Measurements from ENCODE around the gene MTG2.

MTG2 gene

GRCh38 chr20:62211216-62211615 lies 28.4 kb downstream of the MTG2 start:
- no peak for TF ChIP-seq CTCF (conservative IDR thresholded peaks at IDR 0.05; ENCODE audit: low read depth, low read length)
- no peak overlapping the region for H3K4me3 ChIP-seq (ENCODE audit: low read length)

GRCh38 chr20:62211769-62212288 lies 29.0 kb downstream of the MTG2 start:
- TF ChIP-seq CTCF (conservative IDR thresholded peaks at IDR 0.05; ENCODE audit: low read depth, low read length), result no peak
- no peak overlapping the region for H3K4me3 ChIP-seq (ENCODE audit: low read length)
- DNase-seq (ENCODE audit: low read depth), result no peak

More at GRCh38 chr20:62211216-62211615, 28.4 kb downstream of the MTG2 start:
- DNase-seq (ENCODE audit: low read depth), result no peak

DNA sequence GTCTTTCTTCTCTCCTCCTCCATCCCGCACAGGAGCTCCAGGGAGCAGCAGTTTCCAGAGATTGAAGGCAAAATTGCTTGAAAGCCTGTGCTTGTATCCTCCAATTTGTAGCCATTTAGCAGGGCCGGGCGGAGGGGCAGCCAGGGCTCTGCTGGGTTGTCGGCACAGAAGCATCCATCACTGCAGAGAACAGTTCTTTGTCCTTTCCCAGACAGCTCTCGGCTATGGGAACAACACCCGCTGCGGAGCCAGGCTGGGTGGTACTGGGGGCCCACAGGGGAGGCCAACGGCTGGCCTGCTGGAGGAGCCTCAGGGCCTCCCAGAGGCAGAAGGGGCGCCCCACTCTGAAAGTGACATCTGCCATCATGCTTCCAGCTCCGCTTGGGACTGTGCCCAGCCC lies 29.5 kb downstream of the MTG2 start:
- TF ChIP-seq CTCF (conservative IDR thresholded peaks at IDR 0.05; ENCODE audit: low read depth, low read length), result no peak
- DNase-seq (ENCODE audit: low read depth), result no peak
- no peak overlapping the region for H3K4me3 ChIP-seq (ENCODE audit: low read length)

DNA sequence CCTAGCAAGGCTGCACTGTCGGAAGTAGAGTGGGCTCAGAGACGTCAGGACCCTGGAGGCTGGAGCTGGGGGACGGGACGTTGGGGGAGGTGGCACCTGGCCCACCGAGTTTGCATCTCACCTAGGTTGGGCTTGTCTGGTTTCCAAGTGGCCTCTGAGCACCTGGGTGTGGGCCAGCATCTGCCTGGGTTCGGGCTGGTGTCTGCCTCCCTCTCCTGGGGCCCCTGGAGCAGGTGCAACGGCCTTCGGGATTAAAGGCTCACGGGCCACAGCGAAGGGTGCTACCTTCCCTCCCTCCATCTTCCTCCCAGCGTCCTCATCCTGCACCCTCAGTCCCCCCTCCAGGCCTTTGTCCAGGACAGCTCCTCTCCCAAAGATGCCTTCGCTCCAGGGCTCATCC lies 31.2 kb downstream of the MTG2 start:
- no peak for TF ChIP-seq CTCF (conservative IDR thresholded peaks at IDR 0.05; ENCODE audit: low read depth, low read length)
- no peak overlapping the region for H3K4me3 ChIP-seq (ENCODE audit: low read length)
- DNase-seq (ENCODE audit: low read depth), result no peak

DNA sequence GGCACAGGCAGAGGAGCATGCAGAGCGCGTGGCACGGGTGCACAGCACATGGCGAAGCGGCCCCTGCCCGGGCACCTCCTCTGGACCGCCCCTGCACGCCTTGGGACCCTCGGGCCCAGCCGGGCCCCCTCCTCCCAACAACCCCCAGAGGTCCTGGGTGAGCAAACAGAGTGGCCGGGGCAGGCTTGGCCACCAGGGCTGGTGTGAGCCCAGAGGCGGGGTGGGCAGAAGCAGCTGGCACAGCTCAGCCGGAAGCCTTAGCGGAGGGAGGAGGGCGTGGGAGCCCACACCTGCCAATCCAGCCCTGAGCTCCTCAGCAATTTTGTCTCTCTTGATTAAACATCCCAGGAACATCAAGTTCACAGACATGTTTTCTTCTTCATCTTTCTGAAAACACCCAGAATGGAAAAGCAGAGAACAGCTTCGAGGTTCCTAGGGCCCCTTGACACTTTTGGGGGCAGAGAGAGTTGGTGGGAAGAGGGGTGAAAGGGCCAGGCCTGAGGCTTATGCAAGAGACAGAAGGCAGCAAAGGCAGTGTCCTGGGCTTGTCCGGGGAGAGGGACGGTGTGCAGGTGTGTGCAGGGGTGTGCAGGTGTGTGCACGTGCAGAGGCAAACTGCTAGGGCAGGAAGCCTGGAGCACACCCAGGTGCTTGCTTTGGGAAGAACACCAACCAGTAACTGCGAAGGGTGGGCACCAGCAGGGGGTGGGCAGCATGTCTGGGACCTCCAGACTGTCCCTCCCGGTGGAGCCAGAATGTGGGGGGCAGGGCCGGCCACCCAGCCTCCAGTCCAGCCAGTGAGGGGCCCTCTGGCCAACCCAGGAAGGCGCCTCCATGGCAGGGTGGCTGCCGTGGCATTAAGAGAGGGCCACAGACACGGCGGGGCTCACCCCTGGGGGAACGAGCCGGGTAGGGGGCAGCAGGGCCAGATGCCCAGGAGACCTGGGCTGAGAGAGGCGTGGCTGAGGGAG lies 32.5 kb downstream of the MTG2 start:
- no peak for TF ChIP-seq CTCF (conservative IDR thresholded peaks at IDR 0.05; ENCODE audit: low read depth, low read length)
- no peak for DNase-seq (ENCODE audit: low read depth)
- no peak overlapping the region for H3K4me3 ChIP-seq (ENCODE audit: low read length)

- no peak overlapping the region for H3K4me3 ChIP-seq (ENCODE audit: low read length)
- no peak for DNase-seq (ENCODE audit: low read depth)
- no peak for TF ChIP-seq CTCF (conservative IDR thresholded peaks at IDR 0.05; ENCODE audit: low read depth, low read length)
Measured at GRCh38 chr20:62215991-62216635, 33.3 kb downstream of the MTG2 start.

All from retinal pigment epithelial cell (primary cell).